Smooth muscle cell (in vitro differentiated cells): Measurements from ENCODE around the gene ZNF407. TPM values are rescaled to one million over a fixed set of nuclear protein-coding genes. Genes with fewer than 3 reads are reported as not detected.

ENCODE experiments used
- DNase-seq: peaks from one replicate; lab custom pipeline; 2025; ENCODE audit not compliant: unreplicated experiment; lab: John Stamatoyannopoulos, UW
- H2AFZ ChIP-seq: fragments of 200-600 bp; sonication (generic); 2 replicates; pipeline ENCODE4 v1.6.0; 2016; ENCODE audit warnings: antibody characterized with exemption, low read depth, mild to moderate bottlenecking
- H3F3A ChIP-seq: fragments of 200-600 bp; sonication (generic); 2 replicates; pipeline ENCODE4 v1.6.0; 2017; ENCODE audit warnings: antibody characterized with exemption, low read depth
- H3K27ac ChIP-seq: fragments of 200-600 bp; sonication (generic); 2 replicates; pipeline ENCODE4 v1.5.1; 2016; ENCODE audit warnings: low read depth, mild to moderate bottlenecking
- H3K27me3 ChIP-seq: fragments of 200-600 bp; sonication (generic); 2 replicates; pipeline ENCODE4 v1.6.1; 2016; ENCODE audit warnings: low read depth, mild to moderate bottlenecking
- H3K36me3 ChIP-seq: fragments of 200-600 bp; sonication (generic); 2 replicates; pipeline ENCODE4 v1.5.1; 2016; ENCODE audit warnings: low read depth
- H3K4me1 ChIP-seq: fragments of 200-600 bp; sonication (generic); 2 replicates; pipeline ENCODE4 v1.5.1; 2016; ENCODE audit warnings: low read depth
- H3K4me2 ChIP-seq: fragments of 200-600 bp; sonication (generic); 2 replicates; pipeline ENCODE4 v1.6.0; 2016; ENCODE audit warnings: mild to moderate bottlenecking
- H3K4me3 ChIP-seq: fragments of 200-600 bp; sonication (generic); 2 replicates; pipeline ENCODE4 v1.5.1; 2016; ENCODE audit warnings: mild to moderate bottlenecking
- H3K79me2 ChIP-seq: fragments of 200-600 bp; sonication (generic); 2 replicates; pipeline ENCODE4 v1.6.0; 2016; ENCODE audit warnings: low read depth, mild to moderate bottlenecking
- H3K9ac ChIP-seq: fragments of 200-600 bp; sonication (generic); 2 replicates; pipeline ENCODE4 v1.6.0; 2016; ENCODE audit warnings: low read depth
- H3K9me3 ChIP-seq: fragments of 200-600 bp; sonication (generic); replicated peaks from 2 replicates; pipeline ENCODE4 v1.5.1; 2016; ENCODE audit warnings: low read depth
- H4K20me1 ChIP-seq: fragments of 200-600 bp; sonication (generic); 2 replicates; pipeline ENCODE4 v1.6.0; 2016; ENCODE audit warnings: low read depth
- CTCF ChIP-seq: fragments of 200-600 bp; sonication (generic); IDR thresholded peaks from 2 replicates; pipeline ENCODE4 v1.5.1; 2017; ENCODE audit warnings: borderline replicate concordance, mild to moderate bottlenecking, antibody characterized with exemption; ENCODE audit not compliant: insufficient read depth, poor library complexity, severe bottlenecking
- WGBS: methylation state at CpG from one replicate; pipeline ENCODE4 v1.1.7; 2016; ENCODE audit warnings: low lambda C conversion rate; 5-methylcytosine and 5-hydroxymethylcytosine counted together
- polyA plus RNA-seq: library from polyadenylated mRNA; unstranded; fragments of >200 nt; fragmentation: Nextera tagmentation; extraction: Ambion mirVana; gene quantifications from 2 replicates; pipeline ENCODE4 v1.2.1, GENCODE V29; 2016
- total RNA-seq: library from RNA; depleted of rRNA; stranded (reverse); fragments of >200 nt; gene quantifications from 2 replicates; pipeline ENCODE4 v1.2.3, GENCODE V29; 2014

ZNF407 gene
- total and polyA plus RNA-seq, 2 experiments from 2014 or later = 4.5 to 11.5 TPM

- H3K79me2 ChIP-seq = no peaks in the 10 kb centered on the region
- H3K27ac ChIP-seq = no peak overlapping the region
- no peak for TF ChIP-seq CTCF
- H3F3A ChIP-seq = no peaks in the 10 kb centered on the region
- H3K9ac ChIP-seq = no peak overlapping the region
- no peaks in the 10 kb centered on the region for H4K20me1 ChIP-seq
- no peak for DNase-seq
- no peaks in the 10 kb centered on the region for H3K27me3 ChIP-seq
- H3K9me3 ChIP-seq = no peaks in the 10 kb centered on the region
- H3K36me3 ChIP-seq = no peaks in the 10 kb centered on the region
- no peak overlapping the region for H2AFZ ChIP-seq
- H3K4me1 ChIP-seq = no peaks in the 10 kb centered on the region
- 70% methylated on average over 7 of the region's 7 CpGs for WGBS
- no peak overlapping the region for H3K4me2 ChIP-seq
- H3K4me3 ChIP-seq = no peak overlapping the region
Measured at GRCh38 chr18:74567822-74568221, 29.8 kb upstream of the ZNF407 start.

GRCh38 chr18:74569401-74569800 is 28.3 kb upstream of the ZNF407 start:
- no peak overlapping the region for H2AFZ ChIP-seq
- H3F3A ChIP-seq = no peaks in the 10 kb centered on the region
- H3K4me1 ChIP-seq = no peaks in the 10 kb centered on the region
- 86% methylated on average over 4 of the region's 4 CpGs for WGBS
- H3K27ac ChIP-seq = no peak overlapping the region
- H3K27me3 ChIP-seq = no peaks in the 10 kb centered on the region
- no peaks in the 10 kb centered on the region for H3K36me3 ChIP-seq
- H3K79me2 ChIP-seq = no peaks in the 10 kb centered on the region
- no peak overlapping the region for H3K4me2 ChIP-seq
- no peak for TF ChIP-seq CTCF
- H3K4me3 ChIP-seq = no peak overlapping the region
- no peaks in the 10 kb centered on the region for H3K9me3 ChIP-seq
- no peaks in the 10 kb centered on the region for H4K20me1 ChIP-seq
- DNase-seq = no peak
- no peak overlapping the region for H3K9ac ChIP-seq

GRCh38 chr18:74570266-74570665 is 27.4 kb upstream of the ZNF407 start:
- H2AFZ ChIP-seq = no peak overlapping the region
- no peak overlapping the region for H3K4me3 ChIP-seq
- no peaks in the 10 kb centered on the region for H4K20me1 ChIP-seq
- H3K9me3 ChIP-seq = no peaks in the 10 kb centered on the region
- no peak overlapping the region for H3K4me2 ChIP-seq
- DNase-seq = no peak
- H3K4me1 ChIP-seq = no peaks in the 10 kb centered on the region
- no peaks in the 10 kb centered on the region for H3K79me2 ChIP-seq
- H3K27me3 ChIP-seq = no peaks in the 10 kb centered on the region
- no peaks in the 10 kb centered on the region for H3K36me3 ChIP-seq
- no peak overlapping the region for H3K27ac ChIP-seq
- no peaks in the 10 kb centered on the region for H3F3A ChIP-seq
- TF ChIP-seq CTCF = no peak
- 47% methylated on average over 4 of the region's 4 CpGs for WGBS
- H3K9ac ChIP-seq = no peak overlapping the region

- no peak for DNase-seq
- H3K36me3 ChIP-seq = no peaks in the 10 kb centered on the region
- no peaks in the 10 kb centered on the region for H4K20me1 ChIP-seq
- H3K27me3 ChIP-seq = no peaks in the 10 kb centered on the region
- WGBS = 90% methylated on average over 12 of the region's 12 CpGs
- no peaks in the 10 kb centered on the region for H3K9me3 ChIP-seq
- H3K4me3 ChIP-seq = no peak overlapping the region
- no peak overlapping the region for H2AFZ ChIP-seq
- TF ChIP-seq CTCF = no peak
- H3K27ac ChIP-seq = no peak overlapping the region
- no peaks in the 10 kb centered on the region for H3K4me1 ChIP-seq
- no peaks in the 10 kb centered on the region for H3F3A ChIP-seq
- no peaks in the 10 kb centered on the region for H3K79me2 ChIP-seq
- no peak overlapping the region for H3K9ac ChIP-seq
- H3K4me2 ChIP-seq = no peak overlapping the region
Measured at GRCh38 chr18:74571895-74572680, 25.6 kb upstream of the ZNF407 start.
